Lower lobe of right lung (tissue), 2 donors: ENCODE data around the gene PCP2. TPM values are rescaled to one million over a fixed set of nuclear protein-coding genes. Genes with fewer than 3 reads are reported as not detected.

Source experiments
- ATAC-seq, 2 donors: fragments of 200-7000 bp; cut with Tn5 transposase; one replicate each; pipeline ENCODE4 v1.9.1; 2020 to 2022; ENCODE audit warnings: mild to moderate bottlenecking in 2 of 2, moderate library complexity in 2 of 2
- DNase-seq: peaks from one replicate; pipeline ENCODE4 v3.0.0-alpha.2; 2020
- H3K27ac ChIP-seq: fragments of 200-600 bp; one replicate; pipeline ENCODE4 v1.8.0; 2022
- H3K27me3 ChIP-seq: fragments of 200-600 bp; one replicate; pipeline ENCODE4 v1.8.0; 2022; ENCODE audit warnings: low read depth
- H3K36me3 ChIP-seq: fragments of 200-600 bp; one replicate; pipeline ENCODE4 v1.8.0; 2022; ENCODE audit warnings: mild to moderate bottlenecking
- H3K4me1 ChIP-seq: fragments of 200-600 bp; one replicate; pipeline ENCODE4 v1.8.0; 2022
- H3K4me3 ChIP-seq: fragments of 200-600 bp; one replicate; pipeline ENCODE4 v1.8.0; 2022; ENCODE audit warnings: mild to moderate bottlenecking
- H3K9me3 ChIP-seq: fragments of 200-600 bp; one replicate; pipeline ENCODE4 v1.8.0; 2022
- CTCF ChIP-seq: fragments of 200-600 bp; IDR thresholded peaks from one replicate; pipeline ENCODE4 v1.8.0; 2022; ENCODE audit warnings: antibody characterized with exemption, mild to moderate bottlenecking
- intact Hi-C: fragments of 100-400 bp; cut with DNase I; formaldehyde crosslinking; loops from one replicate; pipeline ENCODE4 v1.11.0; 2022
- total RNA-seq: library from RNA; stranded (reverse); fragmentation: NEBNext Ultra II Directional; extraction: Animal tissue kit (Norgen Biotek cat#: 25700); gene quantifications from one replicate; pipeline ENCODE4 v1.2.1, GENCODE V29; 2021
- donor health status: DM: no; HTN: yes; CAD: no; lungs with severe emphysema.

PCP2 gene
- total RNA-seq, 1 donor from 2014 or later: 3.5 TPM

- Histone ChIP-seq H3K27me3 (peaks cover 4% of the 10 kb centered on the region), H3K4me3 (no peak overlapping the region), H3K9me3 (no peaks in the 10 kb centered on the region), H3K27ac (no peak overlapping the region), H3K36me3 (peaks cover 35% of the 10 kb centered on the region), H3K4me1 (no peaks in the 10 kb centered on the region)
- no peak for DNase-seq
- TF ChIP-seq CTCF: no peak
- intact Hi-C loops: no loop called here
- no peak for ATAC-seq
Observed at GRCh38 chr19:7607212-7607873, 26.2 kb downstream of the PCP2 start.

- Histone ChIP-seq H3K27me3 (peaks cover 6% of the 10 kb centered on the region), H3K36me3 (peaks cover 25% of the 10 kb centered on the region), H3K9me3 (no peaks in the 10 kb centered on the region), H3K27ac (no peak overlapping the region), H3K4me1 (no peaks in the 10 kb centered on the region), H3K4me3 (no peak overlapping the region)
- TF ChIP-seq CTCF: no peak
- DNase-seq (no peak), ATAC-seq (no peak)
- intact Hi-C loops: no loop called here
Observed at GRCh38 chr19:7606289-7606688, 27.2 kb downstream of the PCP2 start.

- DNase-seq: no peak
- peaks cover 20% of the 10 kb centered on the region for H3K36me3 ChIP-seq
- no peak overlapping the region for H3K4me3 ChIP-seq
- H3K27me3 ChIP-seq: peaks cover 10% of the 10 kb centered on the region
- intact Hi-C loops: no loop called here
- no peaks in the 10 kb centered on the region for H3K4me1 ChIP-seq
- peak in 1 of 2 donors; percentile 7 for ATAC-seq
- H3K9me3 ChIP-seq: no peaks in the 10 kb centered on the region
- H3K27ac ChIP-seq: no peak overlapping the region
- TF ChIP-seq CTCF: no peak
Observed at GRCh38 chr19:7605490-7606222, 27.9 kb downstream of the PCP2 start.

- intact Hi-C loops: no loop called here
- TF ChIP-seq CTCF: no peak
- Histone ChIP-seq H3K4me1 (no peaks in the 10 kb centered on the region), H3K9me3 (no peaks in the 10 kb centered on the region), H3K27ac (no peak overlapping the region), H3K36me3 (peaks cover 11% of the 10 kb centered on the region), H3K27me3 (peaks cover 10% of the 10 kb centered on the region), H3K4me3 (no peak overlapping the region)
- DNase-seq (no peak), ATAC-seq (peak in 1 of 2 donors; percentile 15)
Observed at GRCh38 chr19:7603919-7604318, 29.6 kb downstream of the PCP2 start.

- H3K27ac ChIP-seq: peak overlapping the region; percentile 38
Observed at GRCh38 chr19:7602935-7603497, 30.5 kb downstream of the PCP2 start.

More at GRCh38 chr19:7602935-7603497, 30.5 kb downstream of the PCP2 start:
- Histone ChIP-seq H3K4me3 (no peak overlapping the region), H3K4me1 (no peaks in the 10 kb centered on the region), H3K9me3 (no peaks in the 10 kb centered on the region), H3K27me3 (peaks cover 17% of the 10 kb centered on the region), H3K36me3 (peaks cover 7% of the 10 kb centered on the region)
- ATAC-seq (peak; percentile 3 to 23), DNase-seq (no peak)
- intact Hi-C loops: no loop called here
- no peak for TF ChIP-seq CTCF
